C4-2B (cell line): ENCODE results near the gene TCF7L1.

Experiments
- H3K27ac ChIP-seq: fragments of 450-650 bp; 2 replicates; pipeline ENCODE4 v1.5.1; 2017
- ZFX ChIP-seq: fragments of 450-650 bp; IDR thresholded peaks from 2 replicates; pipeline ENCODE4 v1.6.1; 2017
- TF ChIP-seq, protein P1 (sequence below): fragments of 450-650 bp; conservative IDR thresholded peaks from 2 replicates; pipeline ENCODE4 v1.5.1; 2017; ENCODE audit warnings: mild to moderate bottlenecking

Gene TCF7L1

DNA sequence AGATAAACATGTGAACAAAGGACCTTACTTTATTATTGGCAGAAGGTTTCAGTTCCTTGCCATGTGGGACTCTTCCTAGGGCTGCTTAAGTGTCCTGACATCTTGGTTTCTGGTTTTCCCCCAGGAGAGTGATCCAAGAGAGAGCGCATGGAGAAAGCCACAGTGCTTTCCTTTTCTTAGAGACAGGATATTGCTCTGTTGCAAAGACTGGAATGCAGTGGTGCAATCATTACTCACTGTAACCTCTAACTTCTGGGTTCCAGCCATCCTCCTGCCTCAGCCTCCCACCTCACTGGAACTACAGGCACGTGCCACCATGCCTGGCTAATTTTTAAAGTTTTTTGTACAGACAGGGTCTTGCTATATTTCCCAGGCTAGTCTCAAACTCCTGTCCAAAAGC, 38.1 kb upstream of the TCF7L1 start:
- TF ChIP-seq ZFX = no peak
- TF ChIP-seq, protein P1, sequence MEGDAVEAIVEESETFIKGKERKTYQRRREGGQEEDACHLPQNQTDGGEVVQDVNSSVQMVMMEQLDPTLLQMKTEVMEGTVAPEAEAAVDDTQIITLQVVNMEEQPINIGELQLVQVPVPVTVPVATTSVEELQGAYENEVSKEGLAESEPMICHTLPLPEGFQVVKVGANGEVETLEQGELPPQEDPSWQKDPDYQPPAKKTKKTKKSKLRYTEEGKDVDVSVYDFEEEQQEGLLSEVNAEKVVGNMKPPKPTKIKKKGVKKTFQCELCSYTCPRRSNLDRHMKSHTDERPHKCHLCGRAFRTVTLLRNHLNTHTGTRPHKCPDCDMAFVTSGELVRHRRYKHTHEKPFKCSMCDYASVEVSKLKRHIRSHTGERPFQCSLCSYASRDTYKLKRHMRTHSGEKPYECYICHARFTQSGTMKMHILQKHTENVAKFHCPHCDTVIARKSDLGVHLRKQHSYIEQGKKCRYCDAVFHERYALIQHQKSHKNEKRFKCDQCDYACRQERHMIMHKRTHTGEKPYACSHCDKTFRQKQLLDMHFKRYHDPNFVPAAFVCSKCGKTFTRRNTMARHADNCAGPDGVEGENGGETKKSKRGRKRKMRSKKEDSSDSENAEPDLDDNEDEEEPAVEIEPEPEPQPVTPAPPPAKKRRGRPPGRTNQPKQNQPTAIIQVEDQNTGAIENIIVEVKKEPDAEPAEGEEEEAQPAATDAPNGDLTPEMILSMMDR = no peak

GRCh38 chr2:85096616-85097015, 36.6 kb upstream of the TCF7L1 start:
- no peak for TF ChIP-seq ZFX
- TF ChIP-seq, protein P1 = no peak
- H3K27ac ChIP-seq = no peak overlapping the region

More for the DNA sequence above, 38.1 kb upstream of the TCF7L1 start:
- no peak overlapping the region for H3K27ac ChIP-seq

DNA sequence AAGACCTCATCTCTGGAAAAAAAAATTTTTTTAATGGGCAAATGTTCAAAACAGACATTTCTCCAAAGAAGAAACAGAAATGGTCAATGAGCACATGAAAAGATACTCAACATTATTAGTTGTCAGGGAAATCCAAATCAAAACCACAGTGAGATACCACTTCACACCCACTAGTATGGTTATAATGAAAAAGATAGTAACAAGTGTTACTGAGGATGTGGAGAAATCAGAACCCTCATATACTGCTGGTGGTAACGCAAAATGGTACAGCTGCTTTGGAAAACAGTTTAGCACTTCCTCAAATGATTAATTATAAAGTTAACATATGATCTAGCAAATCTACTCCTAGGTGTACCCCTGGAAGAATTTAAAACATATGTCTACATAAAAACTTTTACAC, 29.0 kb upstream of the TCF7L1 start:
- H3K27ac ChIP-seq = no peak overlapping the region
- TF ChIP-seq, protein P1 = no peak
- TF ChIP-seq ZFX = no peak

DNA sequence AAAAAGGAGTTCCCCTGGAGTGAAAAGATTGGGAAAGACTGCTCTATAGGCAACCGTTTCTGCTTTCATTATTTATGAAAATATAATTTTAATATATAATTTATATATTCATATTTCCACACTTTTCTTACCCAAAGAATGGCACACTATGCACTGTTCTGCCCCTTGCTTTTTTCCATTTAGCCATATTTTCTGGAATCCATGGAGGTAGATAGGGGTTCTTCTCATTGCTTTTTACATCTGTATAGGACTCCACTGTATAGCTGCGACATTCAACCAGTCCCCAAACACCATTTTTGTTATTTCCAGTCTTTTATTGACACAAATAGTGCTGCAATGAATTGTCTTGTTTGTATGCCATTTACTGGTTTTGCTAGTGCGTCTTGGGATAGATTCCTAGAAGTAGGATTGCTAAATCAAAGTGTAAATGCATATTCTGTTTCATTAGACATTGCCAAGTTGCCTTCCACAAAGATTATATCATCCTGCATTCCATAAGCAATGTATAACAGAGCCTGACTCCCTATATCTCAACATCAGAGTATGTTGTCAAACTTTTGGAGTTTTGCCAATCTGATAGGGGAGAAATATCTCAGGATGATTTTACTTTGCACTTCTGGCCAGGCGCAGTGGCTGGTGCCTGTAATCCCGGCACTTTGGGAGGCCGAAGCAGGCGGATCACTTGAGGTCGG, 26.6 kb upstream of the TCF7L1 start:
- no peak for TF ChIP-seq ZFX
- TF ChIP-seq, protein P1 = no peak
- H3K27ac ChIP-seq = no peak overlapping the region

DNA sequence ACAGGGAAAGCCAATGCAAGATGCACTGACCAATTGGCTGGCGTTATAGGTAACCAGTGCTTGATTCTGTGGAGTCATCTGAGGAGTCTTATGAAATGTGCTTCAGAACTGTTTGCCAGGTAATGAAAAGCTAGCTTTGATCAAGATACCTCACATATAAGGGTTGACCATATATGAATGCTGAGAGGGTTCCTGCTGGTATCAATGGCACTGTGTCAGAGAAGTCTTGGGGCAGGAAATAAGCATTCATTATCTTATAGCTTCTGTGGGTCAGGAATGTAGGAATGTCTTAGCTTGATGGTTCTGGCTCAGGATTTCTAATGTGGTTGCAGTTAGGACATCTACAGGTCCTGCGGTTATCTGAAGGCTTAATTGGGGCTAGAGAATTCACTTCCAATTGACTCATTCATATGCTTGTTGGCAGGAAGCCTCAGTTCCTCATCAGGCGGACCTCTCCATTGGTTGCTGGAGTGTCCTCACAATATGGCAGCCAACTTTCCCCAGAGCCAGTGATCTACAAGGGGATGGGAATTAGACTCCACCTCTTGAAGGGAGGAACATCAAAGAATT, 22.1 kb upstream of the TCF7L1 start:
- no peak for TF ChIP-seq ZFX
- TF ChIP-seq, protein P1 = no peak
- no peak overlapping the region for H3K27ac ChIP-seq

GRCh38 chr2:85111819-85112281, 21.3 kb upstream of the TCF7L1 start:
- no peak for TF ChIP-seq ZFX
- TF ChIP-seq, protein P1 = no peak
- H3K27ac ChIP-seq = no peak overlapping the region

DNA sequence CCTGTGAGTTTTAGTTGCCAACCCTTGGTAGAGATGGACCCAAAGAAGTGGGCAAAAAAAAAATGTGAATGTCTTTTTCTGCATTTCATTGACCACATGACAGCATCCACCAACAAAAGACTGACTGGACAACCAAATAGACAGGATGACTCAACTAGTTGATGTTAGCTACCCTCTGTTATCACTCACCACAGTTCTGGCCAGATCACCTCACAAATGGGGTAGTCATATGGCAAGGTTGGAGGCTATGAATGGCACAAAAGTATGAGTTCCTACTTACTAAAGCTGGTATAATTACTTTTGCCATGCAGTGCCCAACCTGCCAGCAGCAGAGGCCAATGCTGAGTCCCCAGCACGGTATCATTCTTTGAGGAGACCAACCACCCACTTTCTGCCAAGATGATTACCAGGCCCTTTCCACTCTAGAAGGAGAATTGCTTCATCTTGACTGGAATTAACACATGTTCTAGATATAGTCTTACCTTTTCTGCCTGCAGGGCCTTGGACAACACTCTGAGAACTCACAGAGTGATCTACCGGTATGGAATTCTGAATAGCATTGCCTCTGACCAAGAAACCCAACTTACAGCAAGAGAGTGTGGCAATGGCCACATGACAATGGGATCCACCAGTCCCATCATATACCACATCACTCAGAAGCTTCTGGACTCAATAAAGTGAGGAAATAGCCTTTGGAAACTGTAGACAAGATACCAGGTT, 20.1 kb upstream of the TCF7L1 start:
- TF ChIP-seq, protein P1 = no peak
- TF ChIP-seq ZFX = no peak
- no peak overlapping the region for H3K27ac ChIP-seq
